ENCODE results near the gene KBTBD4.

DNA sequence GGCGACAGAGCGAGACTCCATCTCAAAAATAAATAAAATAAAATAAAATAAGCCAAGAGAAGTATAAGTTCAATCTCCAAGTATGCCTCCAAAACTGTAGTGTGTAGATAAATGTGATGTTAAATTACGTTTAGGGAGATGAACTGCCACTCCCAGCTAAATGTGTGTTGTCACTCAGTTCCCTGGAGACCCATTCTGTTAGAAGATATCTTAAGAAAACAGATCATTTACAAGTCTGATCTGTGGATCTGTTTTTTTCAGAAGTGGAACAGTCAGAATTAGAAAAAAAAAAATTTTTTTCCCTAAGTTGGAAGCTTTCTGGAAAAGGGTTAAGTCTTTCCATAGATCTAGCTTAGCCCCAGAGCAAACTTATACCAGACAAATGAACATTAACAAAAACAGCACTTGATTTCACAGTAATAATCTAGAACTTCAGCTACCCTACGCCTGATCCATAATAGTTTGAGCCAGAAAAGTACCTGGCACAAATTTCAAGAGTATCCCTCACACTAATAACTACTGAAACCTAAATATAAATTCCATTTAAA is 44.0 kb downstream of the KBTBD4 start:
- TF ChIP-seq, protein P1, sequence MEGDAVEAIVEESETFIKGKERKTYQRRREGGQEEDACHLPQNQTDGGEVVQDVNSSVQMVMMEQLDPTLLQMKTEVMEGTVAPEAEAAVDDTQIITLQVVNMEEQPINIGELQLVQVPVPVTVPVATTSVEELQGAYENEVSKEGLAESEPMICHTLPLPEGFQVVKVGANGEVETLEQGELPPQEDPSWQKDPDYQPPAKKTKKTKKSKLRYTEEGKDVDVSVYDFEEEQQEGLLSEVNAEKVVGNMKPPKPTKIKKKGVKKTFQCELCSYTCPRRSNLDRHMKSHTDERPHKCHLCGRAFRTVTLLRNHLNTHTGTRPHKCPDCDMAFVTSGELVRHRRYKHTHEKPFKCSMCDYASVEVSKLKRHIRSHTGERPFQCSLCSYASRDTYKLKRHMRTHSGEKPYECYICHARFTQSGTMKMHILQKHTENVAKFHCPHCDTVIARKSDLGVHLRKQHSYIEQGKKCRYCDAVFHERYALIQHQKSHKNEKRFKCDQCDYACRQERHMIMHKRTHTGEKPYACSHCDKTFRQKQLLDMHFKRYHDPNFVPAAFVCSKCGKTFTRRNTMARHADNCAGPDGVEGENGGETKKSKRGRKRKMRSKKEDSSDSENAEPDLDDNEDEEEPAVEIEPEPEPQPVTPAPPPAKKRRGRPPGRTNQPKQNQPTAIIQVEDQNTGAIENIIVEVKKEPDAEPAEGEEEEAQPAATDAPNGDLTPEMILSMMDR (conservative IDR thresholded peaks at IDR 0.05 in 1 of 2, IDR thresholded peaks at IDR 0.05 in 1 of 2; ENCODE audit: low read depth in 1 of 2, low read length in 2 of 2) = no peak
- no peak for TF ChIP-seq EZH2 (IDR thresholded peaks at IDR 0.05; ENCODE audit: low read length, missing control alignments)

All from fibroblast of lung (primary cell).